GM21423 (cell line): ENCODE results near the gene CARD11.
"Not testable (repeated sequence)": the region's sequence is repeated elsewhere in the genome, so short reads cannot be mapped to it uniquely, and the experiment has no call there.

Experiments used
- ATAC-seq: cut with Tn5 transposase; IDR thresholded peaks from one replicate; pipeline ENCODE4 v1.9.1; 2021; ENCODE audit warnings: mild to moderate bottlenecking, moderate library complexity; ENCODE audit not compliant: unreplicated experiment

CARD11 gene

GRCh38 chr7:3065724-3066143, 22.1 kb upstream of the CARD11 start:
- no peak for ATAC-seq

- ATAC-seq = no peak
Measured at GRCh38 chr7:3064067-3064466, 20.4 kb upstream of the CARD11 start.

- peak; percentile 92 for ATAC-seq
Measured at GRCh38 chr7:3063016-3063753, 19.5 kb upstream of the CARD11 start.

GRCh38 chr7:3057066-3057420, 13.4 kb upstream of the CARD11 start:
- no peak for ATAC-seq

- ATAC-seq = no peak
Measured at GRCh38 chr7:3056234-3057065, 12.8 kb upstream of the CARD11 start.

GRCh38 chr7:3055626-3056025, 12.0 kb upstream of the CARD11 start:
- no peak for ATAC-seq

GRCh38 chr7:3042861-3043489, 692 bp downstream of the CARD11 start:
- peak; percentile 83 for ATAC-seq

GRCh38 chr7:3041986-3042675, 1.5 kb downstream of the CARD11 start:
- ATAC-seq = no peak

- ATAC-seq = no peak
Measured at GRCh38 chr7:3039787-3040186, 3.9 kb downstream of the CARD11 start.

GRCh38 chr7:3038011-3038410, 5.7 kb downstream of the CARD11 start:
- not testable (repeated sequence) for ATAC-seq

- no peak for ATAC-seq
Measured at GRCh38 chr7:3037259-3037658, 6.4 kb downstream of the CARD11 start.

- no peak for ATAC-seq
Measured at GRCh38 chr7:3034591-3035150, 9.0 kb downstream of the CARD11 start.

GRCh38 chr7:3033581-3033980, 10.1 kb downstream of the CARD11 start:
- ATAC-seq = no peak

GRCh38 chr7:3033136-3033535, 10.5 kb downstream of the CARD11 start:
- ATAC-seq = no peak

GRCh38 chr7:3032256-3032655, 11.4 kb downstream of the CARD11 start:
- no peak for ATAC-seq

GRCh38 chr7:3029138-3029537, 14.5 kb downstream of the CARD11 start:
- ATAC-seq = no peak

- ATAC-seq = no peak
Measured at GRCh38 chr7:3028758-3029093, 14.9 kb downstream of the CARD11 start.

GRCh38 chr7:3028071-3028757, 15.5 kb downstream of the CARD11 start:
- no peak for ATAC-seq

- no peak for ATAC-seq
Measured at GRCh38 chr7:3027005-3027845, 16.4 kb downstream of the CARD11 start.

- no peak for ATAC-seq
Measured at GRCh38 chr7:3025616-3026015, 18.1 kb downstream of the CARD11 start.
